T-helper 22 cell (primary cell): ENCODE results near the gene CRLF2.
"Not testable (repeated sequence)": the region's sequence is repeated elsewhere in the genome, so short reads cannot be mapped to it uniquely, and the experiment has no call there.

Experiments
- DNase-seq: peaks from one replicate; pipeline ENCODE4 v3.0.0-alpha.2; 2020; ENCODE audit warnings: low read depth

CRLF2 gene

DNA sequence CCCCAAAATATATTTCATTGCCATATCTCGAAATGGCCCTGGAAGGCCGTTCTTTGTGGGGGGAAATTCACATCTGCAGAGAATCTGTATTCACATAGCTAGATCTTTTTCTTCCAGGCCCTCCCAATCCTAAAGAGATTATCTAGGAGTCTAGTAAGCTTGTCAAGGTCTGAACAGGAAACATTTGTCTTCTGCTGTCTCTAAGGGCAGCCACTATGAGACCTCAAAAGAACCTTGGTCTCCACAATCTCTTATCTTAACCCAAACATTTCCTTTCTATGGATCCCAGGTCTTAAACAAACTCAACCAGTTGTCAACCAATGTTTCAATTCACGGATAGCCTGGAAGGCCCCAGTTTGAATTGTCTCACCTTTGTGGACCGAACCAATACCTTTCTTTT lies 45.0 kb downstream of the CRLF2 start:
- DNase-seq: no peak

DNA sequence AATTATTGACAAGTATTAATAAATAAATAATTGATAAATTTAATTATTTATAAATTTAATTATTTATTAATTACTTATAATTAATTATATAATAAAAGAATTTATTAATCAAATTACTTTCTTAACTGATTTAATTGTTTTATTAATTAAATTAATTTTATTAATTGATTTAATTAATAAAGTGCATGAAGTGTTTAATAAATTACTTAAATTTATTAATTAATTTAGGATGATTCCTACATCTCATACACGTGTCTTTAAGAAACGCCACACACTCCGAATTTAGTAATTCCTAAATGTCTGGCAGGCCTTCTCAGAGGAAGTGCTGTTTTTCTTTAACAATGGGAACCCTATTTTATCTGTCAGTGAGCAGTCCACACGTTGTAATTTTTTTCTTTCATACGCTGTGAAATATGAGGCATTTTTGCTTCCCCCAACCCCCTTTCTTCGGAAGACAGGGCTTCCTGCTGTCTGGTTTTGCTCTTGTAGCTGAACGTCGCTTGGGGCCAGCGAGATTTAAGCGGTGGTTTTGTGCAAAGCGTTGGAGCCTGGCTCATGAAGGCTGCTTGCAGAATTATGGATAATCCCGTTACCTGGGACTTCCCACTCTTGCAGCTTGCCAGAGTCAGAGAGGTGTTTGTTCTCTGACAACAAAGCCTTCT lies 46.8 kb downstream of the CRLF2 start:
- no peak for DNase-seq

DNA sequence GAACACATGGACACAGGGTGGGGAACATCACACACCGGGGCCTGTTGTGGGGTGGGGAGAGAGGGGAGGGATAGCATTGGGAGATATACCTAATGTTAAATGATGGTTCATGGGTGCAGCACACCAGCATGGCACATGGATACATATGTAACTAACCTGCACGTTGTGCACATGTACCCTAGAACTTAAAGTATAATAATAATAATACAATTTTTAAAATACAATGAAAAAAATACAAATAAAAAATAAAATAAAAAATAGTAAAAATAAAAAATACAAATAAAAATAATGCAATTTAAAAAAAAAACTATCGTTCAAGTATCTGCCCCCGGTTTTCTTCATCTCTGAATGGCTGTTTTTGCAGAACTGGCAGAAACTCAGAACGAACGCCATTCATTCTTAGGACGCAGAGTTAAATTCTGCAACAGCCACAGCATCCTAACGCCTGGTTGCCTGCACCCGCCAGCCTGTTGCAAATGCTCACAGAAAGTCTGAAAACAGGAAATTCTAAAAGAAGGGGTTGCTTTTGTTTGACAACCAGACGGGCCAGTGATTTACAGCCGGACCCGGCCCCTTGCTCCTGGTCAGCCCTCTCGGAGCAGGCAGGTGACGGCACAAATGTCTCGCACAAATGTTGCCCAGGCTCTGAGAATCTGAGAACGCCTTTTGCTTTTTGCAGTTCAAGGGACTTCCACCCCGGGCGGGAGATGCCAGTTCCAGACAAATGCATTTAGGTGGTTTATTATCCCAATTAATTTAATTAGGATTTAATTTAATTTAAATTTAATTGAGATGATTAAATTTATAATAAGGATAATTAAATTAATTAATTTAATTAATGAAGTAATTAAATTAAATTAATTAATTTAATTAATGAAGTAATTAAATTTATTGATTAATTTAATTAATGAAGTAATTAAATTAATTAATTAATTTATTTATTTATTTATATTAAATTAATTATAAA lies 47.8 kb downstream of the CRLF2 start:
- DNase-seq: no peak

DNA sequence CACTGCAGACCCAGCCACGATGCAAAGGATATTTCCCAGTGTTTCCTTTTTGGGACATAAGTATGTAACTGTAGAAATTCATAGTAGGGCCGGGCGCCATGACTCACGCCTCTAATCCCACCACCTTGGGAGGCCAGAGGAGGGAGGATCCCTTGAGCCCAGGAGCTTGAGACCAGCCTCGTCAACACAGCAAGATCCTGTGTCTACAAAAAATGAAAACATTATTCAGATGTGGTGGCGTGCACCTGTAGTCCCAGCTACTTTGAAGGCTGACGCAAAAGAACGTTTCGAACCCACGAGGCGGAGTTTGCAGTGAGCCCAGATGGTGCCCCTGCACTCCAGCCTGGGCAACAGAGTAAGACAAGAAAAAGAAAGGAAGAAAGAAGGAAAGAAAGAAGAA lies 49.2 kb downstream of the CRLF2 start:
- DNase-seq: no peak

DNA sequence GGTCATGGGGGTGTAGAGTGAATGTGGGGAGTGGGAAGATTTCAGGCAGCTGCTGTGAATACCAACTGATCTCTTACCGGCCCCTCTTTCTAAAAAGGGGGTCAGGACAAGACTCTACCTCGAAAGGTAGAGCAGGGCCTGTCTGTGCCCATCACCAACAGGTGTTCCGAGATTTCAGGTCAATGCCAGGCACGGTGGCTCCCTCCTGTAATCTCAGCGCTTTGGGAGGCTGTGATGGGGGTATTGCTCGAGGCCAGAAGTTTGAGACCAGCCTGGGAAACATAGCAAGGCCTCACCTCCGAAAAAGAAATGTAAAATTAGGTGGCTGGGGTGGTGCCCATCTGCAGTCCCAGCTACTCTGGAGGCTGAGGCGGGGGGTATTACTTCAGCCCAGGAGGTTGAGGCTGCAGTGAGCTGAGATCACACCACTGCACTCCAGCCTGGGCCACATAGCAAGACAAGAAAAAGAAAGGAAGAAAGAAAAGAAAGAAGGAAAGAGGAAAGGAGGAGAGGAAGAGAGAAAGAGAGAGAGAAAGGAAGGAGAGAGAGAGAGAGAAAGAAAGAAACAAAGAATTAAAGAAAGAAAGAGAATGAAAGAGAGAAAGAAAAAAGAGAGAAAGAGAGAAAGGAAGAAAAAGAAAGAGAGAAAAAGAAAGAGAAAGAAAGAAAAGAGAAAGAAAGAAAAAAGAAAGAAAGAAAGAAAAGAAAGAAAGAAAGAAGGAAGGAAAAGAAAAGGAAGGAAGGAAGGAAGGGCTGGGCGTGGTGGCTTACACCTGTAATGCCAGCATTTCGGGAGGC lies 50.1 kb downstream of the CRLF2 start:
- no peak for DNase-seq

DNA sequence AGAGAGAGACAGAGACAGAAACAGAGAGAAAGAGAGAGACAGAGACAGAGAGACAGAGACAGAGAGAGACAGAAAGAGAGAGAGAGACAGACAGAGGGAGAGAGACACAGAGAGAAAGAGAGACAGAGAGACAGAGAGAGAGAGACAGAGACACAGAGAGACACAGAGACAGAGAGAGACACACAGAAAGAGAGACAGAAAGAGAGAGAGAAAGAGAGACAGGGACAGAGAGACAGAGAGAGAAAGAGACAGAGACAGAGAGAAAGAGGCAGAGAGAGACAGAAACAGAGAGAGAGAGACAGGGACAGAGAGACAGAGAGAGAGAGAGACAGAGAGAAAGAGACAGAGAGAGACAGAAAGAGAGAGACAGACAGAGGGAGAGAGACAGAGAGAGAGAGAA lies 52.9 kb downstream of the CRLF2 start:
- DNase-seq: no peak

DNA sequence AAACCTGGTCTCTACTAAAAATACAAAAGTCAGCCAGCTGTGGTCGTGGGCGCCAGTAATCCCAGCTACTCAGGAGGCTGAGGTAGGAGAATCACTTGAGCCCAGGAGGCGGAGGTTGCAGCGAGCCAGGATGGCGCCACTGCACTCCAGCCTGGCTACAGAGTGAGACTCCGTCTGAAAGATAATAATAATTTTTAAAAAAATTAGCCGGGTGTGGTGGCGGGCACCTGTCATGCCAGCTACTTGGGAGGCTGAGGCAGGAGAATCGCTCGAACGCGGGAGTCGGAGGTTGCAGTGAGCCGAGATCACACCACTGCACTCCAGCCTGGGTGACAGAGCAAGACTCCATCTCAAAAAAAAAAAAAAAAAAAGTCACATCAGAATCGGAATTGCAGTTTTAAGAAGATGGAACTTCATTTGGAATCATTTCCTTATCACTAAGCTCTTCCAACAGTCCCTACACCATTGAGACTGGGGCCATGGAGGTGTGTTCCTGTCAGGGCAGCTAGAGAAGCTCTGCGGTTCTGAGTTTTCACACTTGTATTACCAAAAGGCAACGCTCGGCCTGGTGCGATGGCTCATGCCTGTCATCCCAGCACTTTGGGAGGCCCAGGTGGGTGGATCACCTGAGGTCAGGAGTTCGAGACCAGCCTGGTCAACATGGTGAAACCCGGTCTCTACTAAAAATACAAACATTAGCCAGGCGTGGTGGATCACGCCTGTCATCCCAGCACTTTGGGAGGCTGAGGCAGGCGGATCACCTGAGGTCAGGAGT lies 55.6 kb downstream of the CRLF2 start:
- not testable (repeated sequence) for DNase-seq

DNA sequence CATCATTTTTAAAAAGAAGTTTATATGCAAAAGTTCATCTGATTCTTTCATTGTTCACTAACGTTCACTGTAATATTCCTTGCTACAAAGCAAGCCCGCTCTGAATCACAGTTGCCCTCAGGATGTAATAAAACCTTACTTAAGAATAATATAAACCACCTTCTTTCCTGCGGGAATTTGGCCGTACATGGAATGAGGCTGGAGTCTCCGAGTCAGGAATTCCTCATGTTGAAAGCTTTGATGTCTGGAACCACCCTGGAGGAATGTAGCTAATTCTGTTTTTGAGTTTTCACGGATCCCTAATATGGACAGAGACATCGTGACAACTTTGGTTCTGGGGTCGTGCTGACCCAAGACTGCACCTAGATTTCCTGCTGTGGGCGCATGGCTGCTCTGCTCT lies 58.5 kb downstream of the CRLF2 start:
- DNase-seq: no peak

DNA sequence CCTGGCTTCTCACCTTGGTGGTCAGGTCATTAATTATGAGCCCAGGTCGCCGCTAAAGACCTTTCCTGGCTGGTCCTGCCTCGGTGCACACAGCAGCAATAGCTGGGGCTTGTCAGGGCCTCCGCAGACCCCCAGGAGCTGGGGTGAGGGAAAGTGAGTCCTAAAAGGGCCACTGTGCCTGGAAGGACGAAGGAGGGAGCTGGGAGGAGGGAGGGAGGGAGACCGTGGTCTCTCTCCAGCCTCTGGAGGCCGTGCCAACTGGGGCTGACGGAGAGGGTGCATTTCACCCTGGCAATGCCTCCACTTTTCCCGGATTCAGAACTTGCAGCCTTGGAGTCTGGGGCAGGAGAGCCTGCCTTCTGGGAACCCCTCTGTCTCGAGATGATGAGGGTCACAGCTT lies 60.4 kb downstream of the CRLF2 start:
- no peak for DNase-seq

DNA sequence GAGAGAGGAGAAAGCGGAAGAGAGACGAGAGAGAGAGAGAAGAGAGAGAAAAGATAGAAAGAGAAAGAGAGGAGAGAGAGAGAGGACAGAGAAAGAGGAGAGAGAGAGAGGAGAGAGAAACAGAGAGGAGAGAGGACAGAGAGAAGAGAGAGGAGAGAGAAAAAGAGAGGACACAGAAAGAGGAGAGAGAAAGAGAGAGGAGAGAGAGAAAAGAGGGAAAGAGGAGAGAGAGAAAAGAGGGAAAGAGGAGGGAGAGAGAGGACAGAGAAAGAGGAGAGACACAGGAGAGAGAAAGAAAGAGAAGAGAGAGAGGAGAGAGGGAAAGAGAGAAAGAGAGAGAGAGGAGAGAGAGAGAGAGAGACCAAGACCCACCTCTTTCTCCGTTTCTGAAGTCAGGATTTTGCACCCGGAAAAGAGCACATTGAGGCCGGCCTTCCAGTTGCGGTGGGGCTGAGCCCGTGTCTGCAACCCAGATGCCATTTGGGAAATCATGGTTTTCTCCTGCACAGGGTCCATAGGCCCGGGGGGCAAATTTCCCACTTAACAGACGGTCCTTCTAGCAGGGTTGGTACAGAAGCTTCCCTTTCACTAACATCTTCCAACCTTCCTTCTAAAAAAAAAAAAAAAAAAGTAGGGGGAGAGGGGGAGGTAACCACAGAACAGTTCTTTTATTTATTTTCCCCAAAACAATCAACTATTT lies 60.9 kb downstream of the CRLF2 start:
- no peak for DNase-seq

DNA sequence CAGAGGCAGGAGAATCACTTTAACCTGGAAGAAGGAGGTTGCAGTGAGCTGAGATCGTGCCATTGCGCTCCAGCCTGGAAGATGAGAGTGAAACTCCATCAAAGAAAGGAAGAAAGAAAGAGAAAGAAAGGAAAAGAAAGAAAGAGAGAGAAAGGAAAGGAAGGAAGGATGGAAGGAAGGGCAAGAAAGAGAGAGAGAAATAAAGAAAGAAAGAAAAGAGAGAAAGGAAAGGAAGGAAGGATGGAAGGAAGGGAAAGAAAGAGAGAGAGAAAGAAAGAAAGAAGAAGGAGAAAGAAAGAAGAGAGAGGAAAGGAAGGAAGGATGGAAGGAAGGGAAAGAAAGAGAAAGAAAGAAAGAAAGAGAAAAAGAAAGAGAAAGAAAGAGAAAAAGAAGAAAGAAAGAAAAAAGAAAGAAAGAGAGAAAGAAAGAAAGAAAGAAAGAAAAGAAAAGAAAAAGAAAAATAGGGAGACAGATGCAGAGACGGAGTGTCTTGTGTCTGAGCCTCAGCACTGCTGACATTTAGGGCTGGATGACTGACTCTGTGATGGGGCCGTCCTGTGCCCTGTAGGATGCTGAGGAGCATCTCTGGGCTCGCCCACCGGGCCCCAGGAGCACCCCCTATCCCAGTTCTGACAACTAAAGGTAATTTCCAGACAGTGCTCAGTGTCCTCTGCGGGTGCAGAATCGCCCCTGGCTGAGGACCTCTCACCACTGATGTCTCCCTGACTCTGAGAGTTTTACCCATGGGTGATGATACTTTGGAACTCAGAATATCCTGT lies 61.7 kb downstream of the CRLF2 start:
- DNase-seq: no peak

DNA sequence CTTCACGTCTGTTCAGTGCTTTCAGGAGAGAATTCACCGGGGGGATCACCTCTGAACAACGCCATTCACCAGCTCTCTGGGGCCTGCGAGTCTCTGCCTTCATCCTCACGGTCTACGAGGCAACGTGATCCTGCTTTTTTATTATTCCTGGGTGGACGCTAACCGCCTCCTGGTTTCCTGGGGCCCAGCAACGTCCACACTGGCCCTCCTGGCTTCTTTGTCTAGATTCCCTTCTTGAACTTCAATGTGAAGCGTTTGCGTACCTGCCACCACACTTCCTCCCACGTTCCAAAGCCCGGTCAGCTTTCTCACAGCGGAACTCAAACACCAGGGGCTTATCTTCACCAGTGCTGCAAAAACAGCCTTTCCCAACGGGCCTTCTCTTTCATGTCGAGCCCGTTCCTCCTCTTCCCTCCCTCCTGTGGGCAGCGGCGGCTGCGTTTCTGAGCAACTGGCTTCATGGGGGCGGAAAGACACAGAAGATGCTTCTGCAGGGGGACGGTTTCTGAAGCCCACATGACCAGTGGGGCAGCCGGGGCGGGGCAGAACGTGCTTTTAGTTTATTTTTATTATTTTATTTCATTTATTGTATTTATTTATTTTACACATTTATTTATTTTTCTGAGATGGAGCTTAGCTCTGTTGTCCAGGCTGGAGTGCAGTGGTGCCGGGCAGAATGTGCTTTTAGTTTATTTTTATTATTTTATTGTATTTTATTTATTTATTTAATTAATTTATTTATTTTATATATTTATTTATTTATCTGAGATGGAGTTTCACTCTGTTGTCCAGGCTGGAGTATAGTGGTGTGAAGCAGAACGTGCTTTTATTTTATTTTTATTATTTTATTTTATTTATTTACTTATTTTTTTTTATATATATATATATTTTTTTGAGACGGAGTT lies 64.6 kb downstream of the CRLF2 start:
- DNase-seq: no peak

DNA sequence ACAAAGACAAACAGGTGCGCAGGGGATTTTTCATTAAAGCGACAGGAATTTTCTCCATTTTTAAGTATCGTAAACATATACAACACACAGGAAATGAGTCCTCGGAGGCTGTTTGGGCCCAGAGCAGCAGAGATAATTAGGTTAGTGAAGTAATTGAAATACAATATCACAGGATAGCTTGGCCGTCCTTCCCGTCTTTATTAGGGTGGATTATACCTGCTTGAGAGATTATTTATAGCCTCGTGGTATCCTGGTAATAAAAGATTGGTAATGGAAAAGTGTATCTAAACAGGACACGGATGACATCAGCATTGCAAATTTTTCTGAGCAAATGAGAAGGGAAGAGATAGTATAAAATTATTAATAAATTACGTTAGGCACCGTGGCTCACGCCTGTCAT lies 68.2 kb downstream of the CRLF2 start:
- no peak for DNase-seq
